Astrocyte (in vitro differentiated cells and primary cell): ENCODE measurements around the gene CDKN1C.

Source experiments
- EZH2 ChIP-seq: IDR thresholded peaks from 2 replicates; pipeline ENCODE4 v1.6.1; 2012; ENCODE audit warnings: mild to moderate bottlenecking, low read length, inconsistent platforms; ENCODE audit not compliant: insufficient read depth
- TF ChIP-seq, protein P1 (sequence below): IDR thresholded peaks from 2 replicates; pipeline ENCODE4 v1.5.1; 2011; ENCODE audit warnings: low read depth, mild to moderate bottlenecking, inconsistent platforms, low read length, moderate library complexity; ENCODE audit not compliant: insufficient read depth

GRCh38 chr11:2904153-2905052 is 18.8 kb upstream of the CDKN1C start:
- TF ChIP-seq EZH2 = no peak
- TF ChIP-seq, protein P1, sequence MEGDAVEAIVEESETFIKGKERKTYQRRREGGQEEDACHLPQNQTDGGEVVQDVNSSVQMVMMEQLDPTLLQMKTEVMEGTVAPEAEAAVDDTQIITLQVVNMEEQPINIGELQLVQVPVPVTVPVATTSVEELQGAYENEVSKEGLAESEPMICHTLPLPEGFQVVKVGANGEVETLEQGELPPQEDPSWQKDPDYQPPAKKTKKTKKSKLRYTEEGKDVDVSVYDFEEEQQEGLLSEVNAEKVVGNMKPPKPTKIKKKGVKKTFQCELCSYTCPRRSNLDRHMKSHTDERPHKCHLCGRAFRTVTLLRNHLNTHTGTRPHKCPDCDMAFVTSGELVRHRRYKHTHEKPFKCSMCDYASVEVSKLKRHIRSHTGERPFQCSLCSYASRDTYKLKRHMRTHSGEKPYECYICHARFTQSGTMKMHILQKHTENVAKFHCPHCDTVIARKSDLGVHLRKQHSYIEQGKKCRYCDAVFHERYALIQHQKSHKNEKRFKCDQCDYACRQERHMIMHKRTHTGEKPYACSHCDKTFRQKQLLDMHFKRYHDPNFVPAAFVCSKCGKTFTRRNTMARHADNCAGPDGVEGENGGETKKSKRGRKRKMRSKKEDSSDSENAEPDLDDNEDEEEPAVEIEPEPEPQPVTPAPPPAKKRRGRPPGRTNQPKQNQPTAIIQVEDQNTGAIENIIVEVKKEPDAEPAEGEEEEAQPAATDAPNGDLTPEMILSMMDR = no peak
